Omental fat pad (tissue), 4 donors: ENCODE data around the gene SNX32. TPM values are rescaled to one million over a fixed set of nuclear protein-coding genes. Genes with fewer than 3 reads are reported as not detected.

Experiments used
- ATAC-seq: fragments of 150-250 bp; one replicate; pipeline ENCODE4 v1.9.1; 2016; ENCODE audit warnings: mild to moderate bottlenecking, moderate library complexity; ENCODE audit not compliant: low FRiP score
- DNase-seq: peaks from one replicate; pipeline ENCODE4 v3.0.0-alpha.2; 2019; ENCODE audit warnings: low spot score
- total RNA-seq, 4 donors: library from RNA; depleted of rRNA; stranded (reverse); fragments of >200 nt; gene quantifications; one replicate each; pipeline ENCODE4 v1.1.0, GENCODE V29; 2016
- TF ChIP-seq, protein P1 (sequence below), 3 donors: fragments of 450-650 bp; IDR thresholded peaks; one replicate each; pipeline ENCODE4 v1.5.1; 2016 to 2017; ENCODE audit warnings: antibody characterized with exemption in 3 of 3, mild to moderate bottlenecking in 3 of 3, moderate library complexity in 2 of 3

Gene SNX32
- total RNA-seq, 4 donors from 2014 or later = 0.79 to 1.6 (median 1.1) TPM

DNA sequence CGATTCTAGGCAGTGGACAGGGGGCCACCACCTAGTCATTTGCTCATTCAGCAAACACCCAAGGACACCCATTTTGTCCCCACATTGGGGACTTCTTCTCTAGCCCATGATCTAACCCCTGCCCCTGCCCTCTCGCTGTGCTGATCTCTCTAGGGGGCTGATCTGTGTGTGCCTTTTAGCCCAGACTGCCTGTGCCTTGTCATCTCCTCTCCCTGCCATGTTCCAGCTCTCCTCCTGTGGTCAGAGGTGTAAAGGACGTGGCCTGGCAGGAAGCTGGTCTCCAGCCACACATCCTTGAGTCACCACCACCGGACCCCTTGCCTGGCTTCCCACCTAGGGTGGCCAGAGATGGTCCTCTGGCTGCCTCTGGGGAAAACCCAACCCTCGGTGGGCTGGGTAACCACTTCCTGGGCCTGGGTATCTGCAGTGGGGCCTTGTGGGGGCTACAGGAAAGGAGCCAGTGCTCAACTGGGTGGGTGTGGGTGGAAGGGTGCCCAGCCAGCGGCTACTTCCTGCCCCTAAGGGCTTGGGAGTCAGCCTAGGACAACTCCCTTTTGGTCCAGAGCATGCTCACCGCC, 47.2 kb downstream of the SNX32 start:
- DNase-seq (no peak), ATAC-seq (no peak)
- TF ChIP-seq, protein P1, sequence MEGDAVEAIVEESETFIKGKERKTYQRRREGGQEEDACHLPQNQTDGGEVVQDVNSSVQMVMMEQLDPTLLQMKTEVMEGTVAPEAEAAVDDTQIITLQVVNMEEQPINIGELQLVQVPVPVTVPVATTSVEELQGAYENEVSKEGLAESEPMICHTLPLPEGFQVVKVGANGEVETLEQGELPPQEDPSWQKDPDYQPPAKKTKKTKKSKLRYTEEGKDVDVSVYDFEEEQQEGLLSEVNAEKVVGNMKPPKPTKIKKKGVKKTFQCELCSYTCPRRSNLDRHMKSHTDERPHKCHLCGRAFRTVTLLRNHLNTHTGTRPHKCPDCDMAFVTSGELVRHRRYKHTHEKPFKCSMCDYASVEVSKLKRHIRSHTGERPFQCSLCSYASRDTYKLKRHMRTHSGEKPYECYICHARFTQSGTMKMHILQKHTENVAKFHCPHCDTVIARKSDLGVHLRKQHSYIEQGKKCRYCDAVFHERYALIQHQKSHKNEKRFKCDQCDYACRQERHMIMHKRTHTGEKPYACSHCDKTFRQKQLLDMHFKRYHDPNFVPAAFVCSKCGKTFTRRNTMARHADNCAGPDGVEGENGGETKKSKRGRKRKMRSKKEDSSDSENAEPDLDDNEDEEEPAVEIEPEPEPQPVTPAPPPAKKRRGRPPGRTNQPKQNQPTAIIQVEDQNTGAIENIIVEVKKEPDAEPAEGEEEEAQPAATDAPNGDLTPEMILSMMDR (IDR thresholded peaks at IDR 0.05) = no peak

DNA sequence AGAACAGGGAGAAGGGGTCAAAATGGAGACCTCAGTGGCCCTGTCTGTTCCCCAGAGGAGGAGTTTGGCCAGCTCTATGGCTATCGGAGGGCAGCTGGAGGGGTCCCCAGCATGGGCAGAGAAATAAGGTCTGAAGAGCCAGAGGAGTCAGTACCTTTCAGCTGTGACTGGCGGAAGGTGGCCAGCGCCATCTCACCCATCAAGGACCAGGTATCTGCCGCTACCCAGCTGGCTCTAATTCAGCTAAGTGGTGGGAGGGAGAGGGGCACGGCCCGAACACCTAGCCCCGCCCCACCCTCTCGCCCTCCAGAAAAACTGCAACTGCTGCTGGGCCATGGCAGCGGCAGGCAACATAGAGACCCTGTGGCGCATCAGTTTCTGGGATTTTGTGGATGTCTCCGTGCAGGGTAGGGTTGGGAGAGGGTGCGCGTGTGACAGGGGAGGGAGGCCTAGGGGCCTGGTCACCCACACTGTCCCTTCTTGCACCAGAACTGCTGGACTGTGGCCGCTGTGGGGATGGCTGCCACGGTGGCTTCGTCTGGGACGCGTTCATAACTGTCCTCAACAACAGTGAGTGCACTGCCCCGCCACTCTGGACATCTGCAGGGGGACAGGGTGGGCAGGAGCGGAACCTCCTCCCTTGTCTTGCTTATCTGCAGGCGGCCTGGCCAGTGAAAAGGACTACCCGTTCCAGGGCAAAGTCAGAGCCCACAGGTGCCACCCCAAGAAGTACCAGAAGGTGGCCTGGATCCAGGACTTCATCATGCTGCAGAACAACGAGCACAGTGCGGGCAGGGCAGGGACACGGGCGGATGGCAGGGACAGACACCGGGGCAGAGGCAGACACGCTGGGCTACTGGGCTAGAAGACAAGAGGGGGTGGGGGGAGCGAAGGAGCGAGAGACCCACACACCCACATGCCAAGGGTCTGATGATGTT, 48.6 kb downstream of the SNX32 start:
- no peak for ATAC-seq
- no peak for DNase-seq
- TF ChIP-seq, protein P1 (IDR thresholded peaks at IDR 0.05) = no peak

DNA sequence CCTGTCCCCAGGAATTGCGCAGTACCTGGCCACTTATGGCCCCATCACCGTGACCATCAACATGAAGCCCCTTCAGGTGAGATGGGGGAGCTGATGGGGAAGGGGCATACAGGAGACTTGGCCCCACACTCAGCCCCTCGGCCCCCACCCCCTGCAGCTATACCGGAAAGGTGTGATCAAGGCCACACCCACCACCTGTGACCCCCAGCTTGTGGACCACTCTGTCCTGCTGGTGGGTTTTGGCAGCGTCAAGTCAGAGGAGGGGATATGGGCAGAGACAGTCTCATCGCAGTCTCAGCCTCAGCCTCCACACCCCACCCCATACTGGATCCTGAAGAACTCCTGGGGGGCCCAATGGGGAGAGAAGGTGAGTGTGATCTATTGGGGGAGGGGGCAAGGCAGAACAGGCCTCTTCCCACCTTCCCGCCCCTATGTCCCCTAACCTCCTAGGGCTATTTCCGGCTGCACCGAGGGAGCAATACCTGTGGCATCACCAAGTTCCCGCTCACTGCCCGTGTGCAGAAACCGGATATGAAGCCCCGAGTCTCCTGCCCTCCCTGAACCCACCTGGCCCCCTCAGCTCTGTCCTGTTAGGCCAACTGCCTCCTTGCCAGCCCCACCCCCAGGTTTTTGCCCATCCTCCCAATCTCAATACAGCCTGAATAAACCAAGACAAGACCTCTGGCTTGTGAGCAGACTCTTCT, 49.4 kb downstream of the SNX32 start:
- ATAC-seq = no peak
- no peak for DNase-seq
- TF ChIP-seq, protein P1 (IDR thresholded peaks at IDR 0.05) = no peak

DNA sequence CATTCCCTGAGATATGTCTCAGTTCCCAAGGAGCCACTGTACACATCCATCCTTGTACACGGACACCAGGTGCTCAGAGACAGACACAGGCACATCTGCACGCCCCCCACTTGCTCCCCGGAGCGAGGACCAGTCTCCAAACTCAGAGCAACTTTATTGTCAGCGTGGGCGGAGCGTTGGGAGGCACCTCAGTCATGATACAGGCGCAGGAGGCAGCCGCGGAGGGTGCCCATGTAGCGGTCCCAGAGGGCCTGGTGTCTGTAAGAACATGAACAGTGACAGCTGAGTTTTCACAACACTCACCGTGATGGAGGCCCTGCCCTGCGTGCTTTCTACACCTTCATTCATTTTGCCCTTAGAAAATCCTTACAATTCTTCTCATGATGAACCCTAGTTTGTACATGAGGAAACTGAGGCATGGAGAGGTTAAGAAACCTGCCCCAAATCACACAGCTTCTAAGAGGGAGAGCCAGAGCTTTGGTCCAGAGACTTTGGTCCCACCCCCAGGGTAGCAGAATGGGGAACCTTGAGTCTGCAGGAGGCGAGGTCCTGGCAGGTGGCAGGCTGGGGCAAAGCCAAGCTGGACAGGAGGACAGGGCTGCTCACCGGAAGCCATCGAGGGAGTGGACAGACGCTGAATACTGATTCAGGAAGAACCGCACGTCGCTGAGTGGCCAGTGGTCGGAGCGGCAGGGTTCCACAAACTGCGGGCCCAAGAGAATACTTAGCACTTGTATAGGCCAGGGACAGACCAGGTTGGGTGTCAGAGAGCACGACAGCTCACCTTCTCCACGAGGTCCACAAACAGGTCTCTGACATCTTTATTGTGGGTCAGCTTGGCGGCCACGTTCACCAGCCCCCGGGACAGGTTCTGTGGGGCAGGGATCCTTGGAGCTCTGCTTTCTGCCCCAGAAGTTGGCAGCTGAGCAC, 50.3 kb downstream of the SNX32 start:
- DNase-seq = no peak
- TF ChIP-seq, protein P1 (IDR thresholded peaks at IDR 0.05) = no peak
- ATAC-seq = no peak

DNA sequence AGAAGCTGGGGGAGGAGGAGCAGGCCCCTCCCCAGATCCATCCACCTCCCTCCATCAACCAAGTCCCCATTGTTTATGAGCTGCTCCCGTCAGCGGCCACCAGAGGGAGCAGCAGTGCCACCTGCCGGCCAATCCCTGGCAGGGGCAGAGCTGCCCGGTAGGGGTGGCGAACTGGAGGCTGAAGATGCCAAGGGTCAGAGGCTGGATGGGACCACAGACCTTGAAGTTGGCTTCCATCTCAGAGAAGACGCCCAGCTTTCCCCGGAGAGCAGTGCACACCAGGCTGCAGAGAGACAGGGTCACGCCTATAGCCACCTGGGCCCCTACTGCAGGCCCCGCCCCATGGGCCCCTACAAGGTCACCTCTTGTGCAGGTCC, 50.9 kb downstream of the SNX32 start:
- DNase-seq = no peak
- TF ChIP-seq, protein P1 (IDR thresholded peaks at IDR 0.05) = peak in 2 of 3 donors; percentile 89 to 98
- ATAC-seq = no peak

DNA sequence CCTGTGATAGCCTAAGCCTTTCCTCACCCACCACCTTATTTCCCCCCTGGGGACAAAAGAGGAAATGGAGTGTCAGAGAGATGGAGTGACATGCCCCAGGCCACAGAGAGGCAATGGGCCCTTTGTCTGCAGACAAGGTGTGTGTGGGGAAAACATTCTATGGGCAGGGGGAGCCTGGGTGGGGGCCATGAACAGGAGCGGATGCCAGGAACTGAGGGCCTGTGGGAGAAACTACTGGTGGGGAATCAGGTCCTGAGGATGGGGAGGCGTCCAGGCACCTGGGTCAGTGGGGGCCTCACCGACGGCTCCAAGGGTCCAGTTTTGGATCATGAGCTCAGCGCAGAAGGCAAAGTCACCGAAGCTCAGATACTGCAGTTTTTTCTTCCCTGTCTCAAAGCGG, 51.5 kb downstream of the SNX32 start:
- no peak for DNase-seq
- TF ChIP-seq, protein P1 (IDR thresholded peaks at IDR 0.05) = no peak
- ATAC-seq = no peak
